AG09319 (cell line): ENCODE measurements around the gene ZNF644.

Experiments used
- DNase-seq: peaks from one replicate; pipeline ENCODE4 v3.0.0-alpha.2; 2010; ENCODE audit warnings: low read depth; ENCODE audit errors: extremely low read depth
- TF ChIP-seq, protein P1 (sequence below): IDR thresholded peaks from 2 replicates; pipeline ENCODE4 v1.5.1; 2011; ENCODE audit warnings: low read depth, mild to moderate bottlenecking, inconsistent platforms, low read length, moderate library complexity

ZNF644 gene

DNA sequence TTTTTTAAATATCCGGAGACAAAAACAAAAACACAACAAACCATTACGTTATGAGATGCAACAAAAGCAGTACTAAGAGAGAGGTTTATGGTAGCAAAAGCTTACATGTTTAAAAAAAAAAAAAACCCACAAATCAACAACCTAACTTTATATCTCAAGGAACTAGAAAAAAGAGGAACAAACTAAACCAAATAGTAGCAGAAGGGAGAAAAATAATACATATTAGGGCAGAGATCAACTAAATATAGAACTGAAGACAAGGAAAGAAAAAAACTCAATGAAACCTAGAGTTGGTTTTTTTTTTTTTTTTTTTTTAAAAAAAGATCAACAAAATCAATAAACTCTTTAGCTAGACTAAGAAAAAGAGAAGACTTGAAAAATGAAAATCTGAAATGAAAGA, 34.9 kb downstream of the ZNF644 start:
- TF ChIP-seq, protein P1, sequence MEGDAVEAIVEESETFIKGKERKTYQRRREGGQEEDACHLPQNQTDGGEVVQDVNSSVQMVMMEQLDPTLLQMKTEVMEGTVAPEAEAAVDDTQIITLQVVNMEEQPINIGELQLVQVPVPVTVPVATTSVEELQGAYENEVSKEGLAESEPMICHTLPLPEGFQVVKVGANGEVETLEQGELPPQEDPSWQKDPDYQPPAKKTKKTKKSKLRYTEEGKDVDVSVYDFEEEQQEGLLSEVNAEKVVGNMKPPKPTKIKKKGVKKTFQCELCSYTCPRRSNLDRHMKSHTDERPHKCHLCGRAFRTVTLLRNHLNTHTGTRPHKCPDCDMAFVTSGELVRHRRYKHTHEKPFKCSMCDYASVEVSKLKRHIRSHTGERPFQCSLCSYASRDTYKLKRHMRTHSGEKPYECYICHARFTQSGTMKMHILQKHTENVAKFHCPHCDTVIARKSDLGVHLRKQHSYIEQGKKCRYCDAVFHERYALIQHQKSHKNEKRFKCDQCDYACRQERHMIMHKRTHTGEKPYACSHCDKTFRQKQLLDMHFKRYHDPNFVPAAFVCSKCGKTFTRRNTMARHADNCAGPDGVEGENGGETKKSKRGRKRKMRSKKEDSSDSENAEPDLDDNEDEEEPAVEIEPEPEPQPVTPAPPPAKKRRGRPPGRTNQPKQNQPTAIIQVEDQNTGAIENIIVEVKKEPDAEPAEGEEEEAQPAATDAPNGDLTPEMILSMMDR, result no peak
- no peak for DNase-seq

DNA sequence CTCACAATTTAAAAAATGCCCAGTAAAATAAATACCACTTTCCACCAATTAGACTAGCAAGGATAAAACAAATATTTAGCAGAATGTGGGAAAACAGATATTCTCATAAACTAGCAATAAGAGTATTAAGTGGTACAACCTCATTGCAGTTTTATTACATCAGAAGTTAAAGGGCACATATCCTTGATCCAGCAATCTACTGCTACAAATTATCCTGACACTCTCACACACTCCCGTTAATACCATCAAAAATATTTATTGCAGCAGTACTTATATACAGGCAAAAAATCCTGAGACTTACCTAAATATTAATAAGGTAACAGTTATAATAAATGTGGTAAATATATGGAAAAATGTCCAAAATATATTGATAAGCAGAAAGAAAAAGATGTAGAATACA, 44.3 kb downstream of the ZNF644 start:
- TF ChIP-seq, protein P1, result no peak
- DNase-seq, result no peak

DNA sequence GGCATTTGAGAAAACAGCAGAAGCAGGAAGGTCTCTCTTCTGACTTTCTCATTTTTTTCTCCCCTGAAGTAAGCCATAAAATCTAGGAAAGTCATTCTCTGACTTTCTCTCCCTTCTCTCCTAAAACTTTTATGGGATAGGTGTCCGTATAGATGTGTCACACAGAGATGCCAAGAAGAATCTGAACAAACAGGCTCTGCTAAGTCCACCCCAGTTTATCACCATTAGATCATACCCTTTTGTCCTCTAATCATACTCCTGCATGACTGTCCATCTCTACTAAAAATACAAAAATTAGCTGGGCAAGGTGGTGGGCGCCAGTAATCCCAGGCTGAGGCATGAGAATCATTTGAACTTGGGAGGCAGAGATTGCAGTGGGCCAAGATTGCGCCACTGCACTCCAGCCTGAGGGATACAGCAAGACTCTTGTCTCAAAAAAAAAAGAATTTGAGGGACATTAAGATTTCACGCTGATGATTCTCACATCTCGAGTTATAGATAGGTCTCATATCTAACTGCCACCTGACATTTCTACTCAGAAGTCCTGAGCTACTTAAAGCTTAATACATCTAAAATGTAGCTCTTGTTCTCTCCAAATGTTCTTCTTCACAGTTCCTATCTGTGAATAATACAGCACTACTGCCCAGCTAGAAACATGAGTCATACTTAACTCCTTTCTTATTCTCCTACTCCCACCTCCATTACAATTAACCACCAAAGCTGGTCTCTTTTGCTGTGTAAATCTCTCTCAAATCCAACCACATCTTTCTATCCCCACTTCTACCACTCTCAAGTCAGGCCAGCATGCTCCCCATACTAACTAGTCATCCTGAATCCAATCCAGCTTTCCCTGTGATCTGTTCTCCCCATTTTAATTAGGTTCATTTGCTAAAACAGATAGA, 47.7 kb downstream of the ZNF644 start:
- TF ChIP-seq, protein P1, result no peak
- no peak for DNase-seq

DNA sequence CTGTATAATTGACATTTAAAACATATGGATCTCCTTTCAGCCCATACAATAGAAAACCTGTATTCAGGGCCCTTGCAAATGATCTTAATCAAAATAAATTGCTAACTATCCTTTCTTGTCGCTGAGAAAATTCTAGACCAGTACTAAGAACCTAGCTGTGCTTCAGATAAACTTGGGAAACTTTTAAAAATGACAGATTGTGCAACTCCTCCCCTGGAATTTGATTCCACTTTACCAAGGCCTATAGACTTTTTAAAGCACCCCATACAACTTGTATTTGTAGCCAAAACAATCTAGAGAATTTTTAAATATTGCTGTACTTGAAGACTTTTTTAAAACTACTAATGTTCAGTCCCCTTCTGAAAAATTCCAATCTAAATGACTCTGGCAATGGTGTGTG, 51.6 kb downstream of the ZNF644 start:
- no peak for DNase-seq
- TF ChIP-seq, protein P1, result no peak

DNA sequence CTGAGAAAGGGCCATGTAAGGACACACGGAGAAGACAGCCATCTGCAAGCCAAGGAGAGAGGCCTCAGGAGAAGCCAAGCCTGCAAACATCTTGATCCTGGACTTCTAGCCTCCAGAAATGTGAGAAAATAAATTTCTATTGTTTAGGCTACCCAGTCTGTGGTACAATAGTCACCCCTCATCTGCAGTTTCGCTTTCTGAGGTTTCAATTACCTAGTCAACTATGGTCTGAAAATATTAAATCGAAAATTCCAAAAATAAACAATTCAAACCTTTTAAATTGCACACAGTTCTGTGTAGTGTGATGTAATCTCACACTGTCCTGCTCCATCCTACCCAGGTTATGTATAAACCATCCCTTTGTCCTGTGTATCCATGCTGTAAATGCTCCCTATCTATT, 52.6 kb downstream of the ZNF644 start:
- TF ChIP-seq, protein P1, result no peak
- DNase-seq, result no peak

DNA sequence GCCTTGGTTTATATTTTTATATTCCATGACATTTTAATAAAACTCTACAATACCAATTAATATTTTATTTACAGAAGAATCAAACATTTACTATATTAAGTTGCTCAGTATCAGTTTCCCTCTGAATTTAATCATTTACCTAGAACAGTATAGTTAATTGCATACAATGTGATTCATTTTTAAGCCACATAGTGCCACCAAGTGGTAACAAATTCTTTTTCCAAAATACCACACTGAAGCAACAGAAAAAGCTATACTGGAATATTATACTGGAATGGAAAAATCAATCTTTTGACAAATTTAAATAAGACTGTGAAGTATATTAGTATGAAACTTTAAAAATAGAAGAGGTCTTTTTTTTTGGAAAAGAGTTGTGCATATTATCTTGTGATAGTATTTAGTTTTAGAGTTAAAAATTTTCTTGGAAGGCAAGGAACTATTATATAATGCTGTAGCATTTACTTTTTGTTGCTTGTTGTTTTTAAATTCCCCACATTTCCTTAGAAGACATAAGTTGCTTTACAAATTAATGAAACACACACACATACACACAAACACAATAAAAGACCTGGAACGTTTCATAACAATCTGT, 57.3 kb downstream of the ZNF644 start:
- no peak for DNase-seq
- TF ChIP-seq, protein P1, result peak; percentile 25

DNA sequence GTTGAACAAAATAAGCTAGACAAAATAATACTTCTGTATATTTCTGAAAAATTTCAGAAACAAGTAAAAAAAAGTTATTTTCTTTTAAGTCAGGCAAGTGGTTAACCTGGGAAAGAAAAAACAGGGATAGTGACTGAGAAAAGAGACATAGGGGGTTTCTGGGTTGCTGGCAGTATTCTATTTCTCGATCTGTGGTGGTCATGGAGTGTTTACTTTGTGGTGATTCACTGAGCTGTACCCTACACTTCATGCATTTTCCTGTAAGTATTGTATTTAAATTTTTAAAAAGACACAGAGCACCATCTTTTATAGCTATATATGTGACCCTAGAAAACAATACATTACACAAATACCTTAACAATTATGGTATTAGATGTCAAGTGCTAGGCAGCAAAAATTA, 58.2 kb downstream of the ZNF644 start:
- DNase-seq, result no peak
- TF ChIP-seq, protein P1, result no peak
